ENCODE data around the gene GGT5. TPM values are rescaled to one million over a fixed set of nuclear protein-coding genes. Genes with fewer than 3 reads are reported as not detected.

Gene GGT5
- total RNA-seq, 4 donors from 2014 or later: 26.3 to 38.9 (median 34.7) TPM

- Histone ChIP-seq H3K27ac (peak within 1 kb of the TSS in 3 of 4 donors; percentile 57 to 85 (median 65)), H3K27me3 (no peaks in the 10 kb centered on the region), H3K4me1 (peaks cover 0 to 66% (median 28%) of the 10 kb centered on the region in 3 donors), H3K4me3 (peak within 1 kb of the TSS in 1 of 2 donors; percentile 24), H3K36me3 (peaks cover 0 to 37% of the 10 kb centered on the region in 2 donors), H3K9me3 (no peaks in the 10 kb centered on the region)
- 60 to 80% methylated on average over 1 to 8 of the region's 35 CpGs for WGBS, 2 donors (ENCODE audit: low coverage in 1 of 2)
- ATAC-seq: peak; percentile 27
- TF ChIP-seq POLR2AphosphoS5 (IDR thresholded peaks at IDR 0.05) (no peak), CTCF (IDR thresholded peaks at IDR 0.05) (no peak), POLR2A (IDR thresholded peaks at IDR 0.05) (no peak), EP300 (IDR thresholded peaks at IDR 0.05) (no peak)
These were observed 63.5 kb downstream of the GGT5 start, which contains the start of gene SUSD2 for GRCh38 chr22:24181088-24181995. Gene SUSD2, plus strand, starts transcription at chr22:24181487. Its CDS starts 33 bp downstream, at chr22:24181520.

GRCh38 chr22:24180316-24181087 lies 64.4 kb downstream of the GGT5 start:
- Histone ChIP-seq H3K4me1 (peaks cover 0 to 75% (median 35%) of the 10 kb centered on the region in 3 donors), H3K36me3 (peaks cover 0 to 36% of the 10 kb centered on the region in 2 donors), H3K27ac (peak overlapping the region in 3 of 4 donors; percentile 57 to 85 (median 65)), H3K27me3 (no peaks in the 10 kb centered on the region), H3K4me3 (no peak overlapping the region), H3K9me3 (no peaks in the 10 kb centered on the region)
- 67% methylated on average over 3 of the region's 16 CpGs; no CpG with 5 or more reads in 1 of the 2 donors for WGBS, 2 donors (ENCODE audit: low coverage in 1 of 2)
- TF ChIP-seq CTCF (IDR thresholded peaks at IDR 0.05): no peak
- no peak for TF ChIP-seq POLR2A (IDR thresholded peaks at IDR 0.05)
- no peak for TF ChIP-seq EP300 (IDR thresholded peaks at IDR 0.05)
- no peak for TF ChIP-seq POLR2AphosphoS5 (IDR thresholded peaks at IDR 0.05)
- no peak for ATAC-seq

GRCh38 chr22:24179478-24180210 lies 65.2 kb downstream of the GGT5 start:
- ATAC-seq: no peak
- H3K27me3 ChIP-seq: no peaks in the 10 kb centered on the region
- peak overlapping the region in 3 of 4 donors; percentile 7 to 85 (median 65) for H3K27ac ChIP-seq

More at GRCh38 chr22:24179478-24180210, 65.2 kb downstream of the GGT5 start:
- Histone ChIP-seq H3K4me3 (no peak overlapping the region), H3K4me1 (peaks cover 0 to 83% (median 44%) of the 10 kb centered on the region in 3 donors), H3K9me3 (no peaks in the 10 kb centered on the region), H3K36me3 (peaks cover 0 to 36% of the 10 kb centered on the region in 2 donors)
- WGBS, 2 donors (ENCODE audit: low coverage in 1 of 2): 81 to 100% methylated on average over 1 to 3 of the region's 17 CpGs
- no peak for TF ChIP-seq POLR2A (IDR thresholded peaks at IDR 0.05)
- TF ChIP-seq EP300 (IDR thresholded peaks at IDR 0.05): no peak
- no peak for TF ChIP-seq POLR2AphosphoS5 (IDR thresholded peaks at IDR 0.05)
- no peak for TF ChIP-seq CTCF (IDR thresholded peaks at IDR 0.05)
